Measurements from ENCODE around the gene TTC34.

DNA sequence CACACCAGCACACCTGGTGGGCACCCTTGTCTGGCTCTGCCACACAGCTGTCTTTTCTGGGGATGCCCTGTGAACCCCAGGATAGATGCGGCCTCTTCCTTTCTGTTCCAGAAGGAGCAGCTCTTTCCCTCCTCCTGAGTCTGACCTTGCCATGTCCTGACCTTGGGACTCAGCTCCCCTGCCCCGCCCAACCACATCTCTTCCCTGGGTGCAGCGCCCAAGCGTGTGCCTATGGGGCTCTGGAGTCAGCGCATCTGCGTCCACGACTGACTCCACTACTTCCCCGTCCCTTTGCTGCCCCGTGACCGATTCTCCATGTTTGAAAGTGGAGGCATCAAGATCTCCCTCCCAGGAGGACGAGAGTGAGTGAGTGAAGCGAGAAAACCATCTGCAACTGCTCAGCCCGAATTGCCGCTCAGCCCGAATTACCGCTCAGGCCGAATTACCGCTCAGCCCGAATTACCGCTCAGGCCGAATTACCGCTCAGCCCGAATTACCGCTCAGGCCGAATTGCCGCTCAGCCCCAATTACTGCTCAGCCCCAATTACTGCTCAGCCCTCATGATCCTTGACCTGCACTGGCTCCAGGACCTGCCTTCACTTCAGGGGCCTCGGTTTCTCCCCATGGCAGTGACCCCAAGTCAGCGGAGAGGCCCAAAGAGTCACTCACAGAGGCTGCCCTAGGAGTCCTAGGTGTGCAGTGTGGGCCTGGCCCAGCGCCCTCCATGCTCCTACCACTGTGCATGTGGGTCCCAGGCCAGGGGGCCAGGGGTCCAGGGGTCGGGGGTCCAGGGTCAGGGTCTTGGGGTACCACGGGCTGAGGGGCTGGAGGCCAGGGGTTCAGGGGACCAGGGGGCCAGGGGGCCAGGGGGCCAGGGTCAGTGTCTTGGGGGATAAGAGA, 18.6 kb upstream of the TTC34 start:
- TF ChIP-seq ZNF121 (CRISPR knock-in tag; IDR thresholded peaks at IDR 0.05): no peak
- TF ChIP-seq SMAD3 (CRISPR knock-in tag; IDR thresholded peaks at IDR 0.05; ENCODE audit: borderline replicate concordance): no peak
- no peak for TF ChIP-seq ELF4 (CRISPR knock-in tag; IDR thresholded peaks at IDR 0.05; ENCODE audit: low read depth)
- TF ChIP-seq, protein P1, sequence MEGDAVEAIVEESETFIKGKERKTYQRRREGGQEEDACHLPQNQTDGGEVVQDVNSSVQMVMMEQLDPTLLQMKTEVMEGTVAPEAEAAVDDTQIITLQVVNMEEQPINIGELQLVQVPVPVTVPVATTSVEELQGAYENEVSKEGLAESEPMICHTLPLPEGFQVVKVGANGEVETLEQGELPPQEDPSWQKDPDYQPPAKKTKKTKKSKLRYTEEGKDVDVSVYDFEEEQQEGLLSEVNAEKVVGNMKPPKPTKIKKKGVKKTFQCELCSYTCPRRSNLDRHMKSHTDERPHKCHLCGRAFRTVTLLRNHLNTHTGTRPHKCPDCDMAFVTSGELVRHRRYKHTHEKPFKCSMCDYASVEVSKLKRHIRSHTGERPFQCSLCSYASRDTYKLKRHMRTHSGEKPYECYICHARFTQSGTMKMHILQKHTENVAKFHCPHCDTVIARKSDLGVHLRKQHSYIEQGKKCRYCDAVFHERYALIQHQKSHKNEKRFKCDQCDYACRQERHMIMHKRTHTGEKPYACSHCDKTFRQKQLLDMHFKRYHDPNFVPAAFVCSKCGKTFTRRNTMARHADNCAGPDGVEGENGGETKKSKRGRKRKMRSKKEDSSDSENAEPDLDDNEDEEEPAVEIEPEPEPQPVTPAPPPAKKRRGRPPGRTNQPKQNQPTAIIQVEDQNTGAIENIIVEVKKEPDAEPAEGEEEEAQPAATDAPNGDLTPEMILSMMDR (IDR thresholded peaks at IDR 0.05): no peak
- no peak for TF ChIP-seq ZNF416 (CRISPR knock-in tag; IDR thresholded peaks at IDR 0.05)
- TF ChIP-seq ZNF232 (CRISPR knock-in tag; IDR thresholded peaks at IDR 0.05): no peak
- TF ChIP-seq, protein P2, sequence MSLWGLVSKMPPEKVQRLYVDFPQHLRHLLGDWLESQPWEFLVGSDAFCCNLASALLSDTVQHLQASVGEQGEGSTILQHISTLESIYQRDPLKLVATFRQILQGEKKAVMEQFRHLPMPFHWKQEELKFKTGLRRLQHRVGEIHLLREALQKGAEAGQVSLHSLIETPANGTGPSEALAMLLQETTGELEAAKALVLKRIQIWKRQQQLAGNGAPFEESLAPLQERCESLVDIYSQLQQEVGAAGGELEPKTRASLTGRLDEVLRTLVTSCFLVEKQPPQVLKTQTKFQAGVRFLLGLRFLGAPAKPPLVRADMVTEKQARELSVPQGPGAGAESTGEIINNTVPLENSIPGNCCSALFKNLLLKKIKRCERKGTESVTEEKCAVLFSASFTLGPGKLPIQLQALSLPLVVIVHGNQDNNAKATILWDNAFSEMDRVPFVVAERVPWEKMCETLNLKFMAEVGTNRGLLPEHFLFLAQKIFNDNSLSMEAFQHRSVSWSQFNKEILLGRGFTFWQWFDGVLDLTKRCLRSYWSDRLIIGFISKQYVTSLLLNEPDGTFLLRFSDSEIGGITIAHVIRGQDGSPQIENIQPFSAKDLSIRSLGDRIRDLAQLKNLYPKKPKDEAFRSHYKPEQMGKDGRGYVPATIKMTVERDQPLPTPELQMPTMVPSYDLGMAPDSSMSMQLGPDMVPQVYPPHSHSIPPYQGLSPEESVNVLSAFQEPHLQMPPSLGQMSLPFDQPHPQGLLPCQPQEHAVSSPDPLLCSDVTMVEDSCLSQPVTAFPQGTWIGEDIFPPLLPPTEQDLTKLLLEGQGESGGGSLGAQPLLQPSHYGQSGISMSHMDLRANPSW (CRISPR knock-in tag; conservative IDR thresholded peaks at IDR 0.05; ENCODE audit: low read depth): no peak
- TF ChIP-seq NFE2L1 (CRISPR knock-in tag; IDR thresholded peaks at IDR 0.05): no peak
- TF ChIP-seq FOXP1 (CRISPR knock-in tag; IDR thresholded peaks at IDR 0.05; ENCODE audit: borderline replicate concordance): no peak
- no peak for TF ChIP-seq FOXJ3 (CRISPR knock-in tag; IDR thresholded peaks at IDR 0.05; ENCODE audit: borderline replicate concordance)
- TF ChIP-seq IRF1 (CRISPR knock-in tag; IDR thresholded peaks at IDR 0.05): no peak
- no peak for TF ChIP-seq E2F4 (CRISPR knock-in tag; IDR thresholded peaks at IDR 0.05; ENCODE audit: borderline replicate concordance, low read depth)
- TF ChIP-seq, protein P3, sequence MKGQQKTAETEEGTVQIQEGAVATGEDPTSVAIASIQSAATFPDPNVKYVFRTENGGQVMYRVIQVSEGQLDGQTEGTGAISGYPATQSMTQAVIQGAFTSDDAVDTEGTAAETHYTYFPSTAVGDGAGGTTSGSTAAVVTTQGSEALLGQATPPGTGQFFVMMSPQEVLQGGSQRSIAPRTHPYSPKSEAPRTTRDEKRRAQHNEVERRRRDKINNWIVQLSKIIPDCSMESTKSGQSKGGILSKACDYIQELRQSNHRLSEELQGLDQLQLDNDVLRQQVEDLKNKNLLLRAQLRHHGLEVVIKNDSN (CRISPR knock-in tag; IDR thresholded peaks at IDR 0.05): no peak
- TF ChIP-seq CREB1 (CRISPR knock-in tag; IDR thresholded peaks at IDR 0.05): no peak
